GM18526 (cell line): ENCODE results near the gene KCNIP2.
A peak's percentile ranks its signal among the peaks of the same experiment; 100 is the strongest.

Source experiments
- POLR2A ChIP-seq: IDR thresholded peaks from 3 replicates; pipeline ENCODE4 v1.6.1; 2011; ENCODE audit not compliant: insufficient read length; ENCODE audit errors: extremely low read depth

KCNIP2 gene

GRCh38 chr10:101782811-101783735 is 60.5 kb downstream of the KCNIP2 start, which contains the start of gene NPM3:
Gene NPM3, minus strand, starts transcription at chr10:101783446. Its CDS starts 56 bp downstream, at chr10:101783390.
- TF ChIP-seq POLR2A: peak; percentile 57

GRCh38 chr10:101781984-101782810 is 61.4 kb downstream of the KCNIP2 start:
- TF ChIP-seq POLR2A: no peak

GRCh38 chr10:101781655-101781983 is 62.0 kb downstream of the KCNIP2 start:
- no peak for TF ChIP-seq POLR2A

GRCh38 chr10:101780818-101781654 is 62.6 kb downstream of the KCNIP2 start:
- TF ChIP-seq POLR2A: no peak

- no peak for TF ChIP-seq POLR2A
Observed at GRCh38 chr10:101780187-101780817, 63.3 kb downstream of the KCNIP2 start.

GRCh38 chr10:101779544-101780186 is 63.9 kb downstream of the KCNIP2 start:
- no peak for TF ChIP-seq POLR2A

GRCh38 chr10:101778781-101779543 is 64.6 kb downstream of the KCNIP2 start:
- TF ChIP-seq POLR2A: no peak

GRCh38 chr10:101778151-101778780 is 65.3 kb downstream of the KCNIP2 start:
- no peak for TF ChIP-seq POLR2A

GRCh38 chr10:101777619-101778145 is 65.9 kb downstream of the KCNIP2 start:
- no peak for TF ChIP-seq POLR2A

GRCh38 chr10:101776161-101776817 is 67.3 kb downstream of the KCNIP2 start:
- no peak for TF ChIP-seq POLR2A
